Uterus (tissue), 2 donors: ENCODE measurements around the gene MSL1.

Experiments
- POLR2A ChIP-seq, 2 donors: fragments of 450-650 bp; IDR thresholded peaks; one replicate each; pipeline ENCODE4 v1.6.1; 2016; ENCODE audit warnings: antibody characterized with exemption in 2 of 2, mild to moderate bottlenecking in 1 of 2, moderate library complexity in 1 of 2
- TF ChIP-seq, protein P1 (sequence below), 4 experiments: fragments of 200-600 bp in 2 of 4; fragments of 450-650 bp in 2 of 4; sonication (generic) in 2 of 4; IDR thresholded peaks; one replicate each; pipeline ENCODE4 v1.5.1; 2016 to 2019; ENCODE audit warnings: antibody characterized with exemption in 4 of 4, mild to moderate bottlenecking in 2 of 4, moderate library complexity in 1 of 4

DNA sequence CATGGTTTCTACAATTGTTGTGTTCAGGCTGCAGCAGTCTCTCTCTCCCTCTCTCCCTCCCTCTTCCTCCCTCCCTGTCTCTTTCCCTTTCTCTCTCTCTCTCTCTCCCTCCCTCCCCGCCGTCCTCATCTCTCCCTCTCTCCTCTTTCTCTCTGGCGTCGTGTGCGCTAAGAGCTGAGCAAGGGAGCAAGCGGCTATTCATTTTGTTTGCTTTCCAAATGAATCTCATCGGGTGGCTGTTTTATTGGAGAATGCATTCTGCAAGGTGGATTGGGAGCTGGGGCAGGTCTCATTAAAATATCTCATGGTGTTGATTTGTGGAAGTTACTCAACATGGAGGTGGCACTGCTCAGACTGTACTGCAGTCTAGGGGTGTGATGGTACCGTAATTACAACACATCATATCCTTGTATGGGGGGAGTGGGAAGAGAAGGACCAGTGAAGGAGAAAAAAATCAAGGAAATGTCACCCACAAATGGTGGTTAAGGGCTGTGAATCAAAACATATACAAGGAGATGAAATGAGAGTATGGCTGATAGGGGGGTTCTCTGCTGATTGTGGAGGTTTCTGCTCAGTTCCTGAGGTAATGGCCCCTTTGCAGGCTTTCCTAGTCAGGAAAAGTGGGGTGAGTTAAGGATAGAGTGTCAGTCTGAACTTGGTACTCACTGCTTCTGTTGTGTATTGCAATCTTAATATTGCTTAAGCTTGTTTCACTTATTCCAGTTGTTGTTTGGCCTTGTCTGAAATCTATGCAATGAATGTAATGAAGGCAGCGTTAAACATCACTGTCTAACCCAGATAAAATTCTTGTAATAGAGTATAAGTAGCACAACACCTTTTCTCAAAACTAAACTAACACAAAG is 2.7 kb downstream of the MSL1 start:
- TF ChIP-seq, protein P1, sequence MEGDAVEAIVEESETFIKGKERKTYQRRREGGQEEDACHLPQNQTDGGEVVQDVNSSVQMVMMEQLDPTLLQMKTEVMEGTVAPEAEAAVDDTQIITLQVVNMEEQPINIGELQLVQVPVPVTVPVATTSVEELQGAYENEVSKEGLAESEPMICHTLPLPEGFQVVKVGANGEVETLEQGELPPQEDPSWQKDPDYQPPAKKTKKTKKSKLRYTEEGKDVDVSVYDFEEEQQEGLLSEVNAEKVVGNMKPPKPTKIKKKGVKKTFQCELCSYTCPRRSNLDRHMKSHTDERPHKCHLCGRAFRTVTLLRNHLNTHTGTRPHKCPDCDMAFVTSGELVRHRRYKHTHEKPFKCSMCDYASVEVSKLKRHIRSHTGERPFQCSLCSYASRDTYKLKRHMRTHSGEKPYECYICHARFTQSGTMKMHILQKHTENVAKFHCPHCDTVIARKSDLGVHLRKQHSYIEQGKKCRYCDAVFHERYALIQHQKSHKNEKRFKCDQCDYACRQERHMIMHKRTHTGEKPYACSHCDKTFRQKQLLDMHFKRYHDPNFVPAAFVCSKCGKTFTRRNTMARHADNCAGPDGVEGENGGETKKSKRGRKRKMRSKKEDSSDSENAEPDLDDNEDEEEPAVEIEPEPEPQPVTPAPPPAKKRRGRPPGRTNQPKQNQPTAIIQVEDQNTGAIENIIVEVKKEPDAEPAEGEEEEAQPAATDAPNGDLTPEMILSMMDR (IDR thresholded peaks at IDR 0.05): no peak
- TF ChIP-seq POLR2A (IDR thresholded peaks at IDR 0.05): no peak
